ENCODE measurements around the gene ABHD14A.

Gene ABHD14A

GRCh38 chr3:51997172-51997571, 22.3 kb downstream of the ABHD14A start:
- no peak for FAIRE-seq

- no peak for FAIRE-seq
These were observed 23.2 kb downstream of the ABHD14A start for GRCh38 chr3:51997935-51998596.

GRCh38 chr3:51998774-51999173, 23.9 kb downstream of the ABHD14A start:
- no peak for FAIRE-seq

GRCh38 chr3:51999846-52000245, 25.0 kb downstream of the ABHD14A start:
- no peak for FAIRE-seq

GRCh38 chr3:52001443-52001974, 26.6 kb downstream of the ABHD14A start:
- no peak for FAIRE-seq

GRCh38 chr3:52002748-52003147, 27.9 kb downstream of the ABHD14A start:
- no peak for FAIRE-seq

- FAIRE-seq, result no peak
These were observed 29.4 kb downstream of the ABHD14A start for GRCh38 chr3:52004163-52004787.

GRCh38 chr3:52004906-52005395, 30.1 kb downstream of the ABHD14A start:
- no peak for FAIRE-seq

GRCh38 chr3:52005571-52005986, 30.7 kb downstream of the ABHD14A start:
- FAIRE-seq, result no peak

GRCh38 chr3:52006017-52006819, 31.4 kb downstream of the ABHD14A start:
- FAIRE-seq, result no peak

- FAIRE-seq, result no peak
These were observed 31.9 kb downstream of the ABHD14A start for GRCh38 chr3:52006820-52007133.

- no peak for FAIRE-seq
These were observed 32.4 kb downstream of the ABHD14A start for GRCh38 chr3:52007291-52007690.

- FAIRE-seq, result no peak
These were observed 35.6 kb downstream of the ABHD14A start for GRCh38 chr3:52010431-52010830.

GRCh38 chr3:52012699-52013098, 37.8 kb downstream of the ABHD14A start:
- no peak for FAIRE-seq

GRCh38 chr3:52013802-52014598, 39.1 kb downstream of the ABHD14A start:
- no peak for FAIRE-seq

- FAIRE-seq, result no peak
These were observed 39.7 kb downstream of the ABHD14A start for GRCh38 chr3:52014613-52015012.

GRCh38 chr3:52015438-52016228, 40.8 kb downstream of the ABHD14A start:
- FAIRE-seq, result no peak

- FAIRE-seq, result no peak
These were observed 42.7 kb downstream of the ABHD14A start for GRCh38 chr3:52017586-52017985.

- FAIRE-seq, result no peak
These were observed 43.6 kb downstream of the ABHD14A start for GRCh38 chr3:52018319-52019000.

- no peak for FAIRE-seq
These were observed 44.7 kb downstream of the ABHD14A start for GRCh38 chr3:52019352-52020080.
